Stimulated activated CD8-positive, alpha-beta memory T cell treated with anti-CD3 and anti-CD28 coated beads, Interleukin-4, amount 100 ng/mL, for 1 hour (primary cell): ENCODE results near the gene HAPLN2.

Experiments used
- DNase-seq, 2 donors: peaks; one replicate each; pipeline ENCODE4 v3.0.0-alpha.2; 2020; ENCODE audit warnings: low read depth in 2 of 2, low spot score in 1 of 2

Gene HAPLN2

DNA sequence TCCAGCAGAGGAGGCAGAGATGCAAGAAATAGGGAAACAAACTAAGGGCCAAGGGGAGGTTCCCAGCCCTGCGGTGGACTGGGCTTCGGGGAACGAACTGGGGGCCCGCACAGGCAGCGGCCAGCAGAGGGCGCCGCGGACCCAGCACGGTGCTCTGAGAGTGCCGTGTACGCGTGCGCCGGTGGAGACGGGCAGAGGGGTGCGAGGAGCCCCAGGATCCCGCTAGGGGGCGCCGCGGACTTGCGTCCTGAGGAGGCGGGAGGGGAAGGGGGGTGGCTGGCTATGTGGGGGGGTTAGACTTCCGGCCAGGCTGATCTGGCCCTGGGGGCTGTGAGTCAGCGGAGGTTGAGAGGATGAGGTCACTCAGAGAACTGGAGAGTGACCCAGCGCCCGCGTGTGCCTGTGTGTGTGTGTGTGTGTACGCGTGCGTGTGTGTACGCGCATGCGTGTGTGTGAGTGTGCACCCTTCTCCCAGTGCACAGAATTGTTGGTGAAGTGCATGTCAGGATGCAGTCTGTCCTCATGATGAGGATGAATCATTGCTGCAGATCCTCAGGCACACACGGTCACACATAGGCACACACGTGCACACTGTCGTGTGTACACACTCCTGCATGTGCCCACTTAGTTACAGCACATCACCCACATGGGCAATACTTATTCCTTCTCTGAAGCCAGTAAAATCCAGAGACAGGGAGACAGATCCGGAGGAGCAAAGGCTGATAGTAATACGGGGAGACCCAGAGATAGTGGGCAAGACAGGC lies 41.0 kb downstream of the HAPLN2 start:
- DNase-seq = peak; percentile 70 to 79

- no peak for DNase-seq
Observed at GRCh38 chr1:156660752-156661112, 41.5 kb downstream of the HAPLN2 start.

- no peak for DNase-seq
Observed at GRCh38 chr1:156662005-156662799, 43.0 kb downstream of the HAPLN2 start.

- no peak for DNase-seq
Observed at GRCh38 chr1:156662800-156663055, 43.5 kb downstream of the HAPLN2 start.

GRCh38 chr1:156663178-156663577 lies 44.0 kb downstream of the HAPLN2 start:
- no peak for DNase-seq

GRCh38 chr1:156664046-156664766 lies 45.0 kb downstream of the HAPLN2 start:
- DNase-seq = no peak

DNA sequence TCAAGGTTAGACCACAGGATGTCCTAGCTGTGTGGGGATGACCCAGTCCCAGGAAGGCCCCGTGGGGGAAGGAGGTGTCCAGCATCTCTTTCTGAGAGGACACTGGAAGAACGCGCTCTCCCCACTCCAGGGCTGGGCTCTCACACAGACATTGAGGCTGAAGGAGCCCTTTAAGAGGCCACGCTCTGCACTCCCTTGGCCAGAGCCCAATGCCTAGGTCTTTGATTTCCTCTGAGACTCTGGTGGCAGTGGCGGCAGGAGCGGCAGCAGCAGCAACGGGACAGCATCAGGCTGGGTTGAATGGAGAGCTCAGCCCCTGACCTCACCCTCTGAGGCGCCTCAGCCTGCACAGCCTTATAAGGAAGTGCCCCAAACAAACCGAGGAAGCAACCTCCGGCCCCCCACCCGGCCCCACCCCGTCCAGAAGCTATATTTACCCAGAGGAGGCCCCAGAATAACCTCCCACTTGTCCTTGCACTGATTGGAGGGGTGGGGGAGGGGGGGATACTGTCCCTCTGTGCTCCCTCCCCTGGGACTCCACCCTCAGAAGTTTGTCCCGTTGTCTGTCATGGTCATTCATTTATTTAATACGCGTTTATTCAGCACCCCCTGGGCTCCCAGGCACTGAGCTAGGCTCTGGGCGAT lies 45.7 kb downstream of the HAPLN2 start:
- DNase-seq = no peak

- no peak for DNase-seq
Observed at GRCh38 chr1:156665539-156665938, 46.3 kb downstream of the HAPLN2 start.

DNA sequence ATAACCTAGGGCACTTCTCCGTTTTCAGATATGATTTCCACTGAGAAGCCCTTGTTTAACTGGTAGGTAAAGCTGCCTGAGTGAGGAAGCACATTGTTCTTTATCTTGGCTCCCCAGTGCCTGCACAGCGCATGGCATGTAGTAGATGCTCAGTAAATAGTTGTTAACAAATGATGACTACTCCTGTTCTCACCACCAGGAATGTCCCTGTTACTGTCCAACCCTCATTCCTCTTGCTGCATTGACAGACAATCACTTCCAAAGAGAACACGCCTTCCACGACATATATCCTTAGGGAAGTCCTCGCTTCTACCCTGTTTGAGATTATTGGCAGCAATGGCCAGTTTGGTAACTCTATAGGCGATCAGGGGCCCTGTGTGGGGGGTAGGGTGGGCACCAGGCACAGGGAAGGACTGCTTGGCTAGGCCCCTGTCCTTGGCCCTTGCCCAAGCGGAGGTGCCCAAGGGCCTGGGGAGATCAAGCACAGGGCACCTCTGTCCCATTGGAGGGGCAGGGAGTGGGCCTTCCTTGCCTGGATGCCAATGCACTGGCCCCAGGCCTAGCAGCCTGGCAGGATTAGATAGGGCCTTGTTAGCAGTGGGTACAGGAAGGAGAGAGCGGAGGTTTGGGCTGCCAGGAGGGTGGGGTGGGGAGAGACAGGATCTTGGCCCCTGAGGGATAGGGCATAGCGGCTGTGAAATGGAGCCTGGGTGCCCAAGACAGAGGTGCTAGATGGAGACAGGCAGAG lies 47.8 kb downstream of the HAPLN2 start:
- no peak for DNase-seq

DNA sequence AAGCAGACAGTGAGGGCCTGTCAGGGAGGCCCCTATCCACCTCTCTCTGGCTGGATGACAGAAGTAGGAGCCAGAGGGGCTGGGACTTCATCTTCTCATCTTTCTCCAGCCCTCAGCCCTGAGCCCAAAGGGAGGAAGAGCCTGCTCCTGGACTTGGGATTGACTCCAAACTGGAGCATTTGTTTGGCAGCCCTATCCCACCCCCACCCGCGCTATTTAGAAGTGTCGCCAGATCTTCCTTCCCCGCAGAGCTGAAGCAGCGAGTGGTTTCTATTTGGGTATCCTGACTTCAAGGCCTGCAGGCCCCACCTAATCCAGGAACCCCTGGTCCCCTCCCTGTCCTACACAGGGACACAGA lies 48.4 kb downstream of the HAPLN2 start:
- no peak for DNase-seq

GRCh38 chr1:156667968-156668709 lies 48.9 kb downstream of the HAPLN2 start:
- no peak for DNase-seq

GRCh38 chr1:156668801-156669637 lies 49.8 kb downstream of the HAPLN2 start:
- no peak for DNase-seq

GRCh38 chr1:156669794-156670193 lies 50.6 kb downstream of the HAPLN2 start:
- DNase-seq = no peak

DNA sequence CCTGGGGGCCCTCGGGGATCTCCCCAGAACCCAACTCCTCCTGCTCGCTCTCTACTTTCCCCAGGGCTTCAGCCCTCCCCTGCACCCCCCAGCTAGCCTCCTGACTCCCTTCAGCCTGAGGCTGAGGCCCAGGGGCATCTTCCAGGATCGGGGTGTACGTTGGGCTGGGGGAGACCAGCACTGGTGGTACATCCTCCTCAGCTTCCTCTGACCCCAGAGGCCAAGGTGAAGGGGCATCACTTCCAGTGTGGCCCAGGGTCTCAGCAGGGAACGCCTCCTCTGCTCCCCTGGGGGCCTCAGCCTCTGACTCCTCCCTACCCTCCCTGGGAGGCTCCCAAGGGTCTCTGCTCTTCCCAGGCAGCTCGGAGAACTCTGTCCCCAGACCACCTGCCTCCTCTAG lies 51.1 kb downstream of the HAPLN2 start:
- no peak for DNase-seq

- DNase-seq = no peak
Observed at GRCh38 chr1:156670791-156671190, 51.6 kb downstream of the HAPLN2 start.

DNA sequence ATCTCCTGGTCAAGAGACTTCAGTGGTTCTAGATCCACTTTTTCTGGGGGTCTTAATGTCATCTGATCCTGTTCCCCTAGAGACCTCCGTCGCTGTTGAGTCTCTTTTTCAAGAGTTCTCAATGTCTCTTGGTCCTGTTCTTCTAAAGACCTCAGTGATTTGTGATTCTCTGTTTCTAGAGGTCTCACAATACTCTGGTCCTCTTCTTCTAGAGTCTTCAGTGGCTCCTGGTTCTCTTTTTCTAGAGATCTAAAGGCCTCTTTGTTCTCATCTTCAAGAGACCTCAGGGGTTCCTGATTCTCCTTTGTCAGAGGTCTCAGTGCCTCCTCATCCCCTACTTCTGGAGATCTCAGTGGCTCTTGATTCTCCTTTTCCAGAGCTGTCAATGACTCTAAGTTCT lies 52.6 kb downstream of the HAPLN2 start:
- no peak for DNase-seq

- no peak for DNase-seq
Observed at GRCh38 chr1:156673387-156674121, 54.3 kb downstream of the HAPLN2 start.
